Immature natural killer cell (primary cell): Measurements from ENCODE around the gene RAB3IP. TPM values are rescaled to one million over a fixed set of nuclear protein-coding genes. Genes with fewer than 3 reads are reported as not detected.
"Not testable (repeated sequence)": the region's sequence is repeated elsewhere in the genome, so short reads cannot be mapped to it uniquely, and the experiment has no call there.

Experiments used
- DNase-seq, 3 donors: peaks; one replicate each; pipeline ENCODE4 v3.0.0; 2022; ENCODE audit warnings: mixed read lengths in 1 of 3
- H3K27ac Mint-ChIP-seq, 6 donors: one replicate each; pipeline ENCODE4 v1.8.0; 2020; ENCODE audit warnings: mixed read lengths in 6 of 6, mild to moderate bottlenecking in 5 of 6, inconsistent platforms in 4 of 6, moderate library complexity in 3 of 6
- H3K27me3 Mint-ChIP-seq, 3 donors: one replicate each; pipeline ENCODE4 v1.8.0; 2020 to 2021; ENCODE audit warnings: low read depth in 3 of 3, mild to moderate bottlenecking in 3 of 3, mixed read lengths in 3 of 3, moderate library complexity in 3 of 3, inconsistent platforms in 1 of 3
- H3K36me3 Mint-ChIP-seq, 3 donors: one replicate each; pipeline ENCODE4 v1.8.0; 2020; ENCODE audit warnings: mixed read lengths in 3 of 3, inconsistent platforms in 2 of 3, mild to moderate bottlenecking in 2 of 3
- H3K4me1 Mint-ChIP-seq, 2 donors: one replicate each; pipeline ENCODE4 v1.8.0; 2020; ENCODE audit warnings: inconsistent platforms in 2 of 2, mild to moderate bottlenecking in 2 of 2, mixed read lengths in 2 of 2, moderate library complexity in 1 of 2
- H3K4me3 Mint-ChIP-seq, 5 donors: one replicate each; pipeline ENCODE4 v1.8.0; 2020; ENCODE audit warnings: mild to moderate bottlenecking in 5 of 5, mixed read lengths in 5 of 5, inconsistent platforms in 3 of 5, moderate library complexity in 3 of 5
- H3K9me3 Mint-ChIP-seq, 6 donors: one replicate each; pipeline ENCODE4 v1.8.0; 2020; ENCODE audit warnings: mild to moderate bottlenecking in 6 of 6, mixed read lengths in 6 of 6, inconsistent platforms in 4 of 6, moderate library complexity in 3 of 6
- polyA plus RNA-seq, 3 donors: library from polyadenylated mRNA; unstranded; fragments of 300-500 nt; fragmentation: Illumina TruSeq; gene quantifications; one replicate each; pipeline ENCODE4 v1.2.3, GENCODE V29; 2021

RAB3IP gene
- polyA plus RNA-seq, 3 donors from 2014 or later: 8.8 to 10.1 (median 9.8) TPM

- Mint-ChIP-seq H3K4me1 (no peaks in the 10 kb centered on the region), H3K4me3 (no peak overlapping the region), H3K27me3 (no peaks in the 10 kb centered on the region), H3K27ac (no peak overlapping the region), H3K9me3 (peaks cover 0 to 18% (median 11%) of the 10 kb centered on the region in 6 donors), H3K36me3 (peaks cover 25 to 60% (median 45%) of the 10 kb centered on the region in 3 donors)
- no peak for DNase-seq
Observed at GRCh38 chr12:69783365-69783764, 44.7 kb downstream of the RAB3IP start.

- H3K4me3 Mint-ChIP-seq: no peak overlapping the region
- H3K27ac Mint-ChIP-seq: no peak overlapping the region
- peaks cover 22 to 50% (median 43%) of the 10 kb centered on the region in 3 donors for H3K36me3 Mint-ChIP-seq
- peaks cover 13 to 34% (median 23%) of the 10 kb centered on the region in 6 donors for H3K9me3 Mint-ChIP-seq
- DNase-seq: no peak
- no peaks in the 10 kb centered on the region for H3K4me1 Mint-ChIP-seq
- H3K27me3 Mint-ChIP-seq: no peaks in the 10 kb centered on the region
Observed at GRCh38 chr12:69789351-69789750, 50.7 kb downstream of the RAB3IP start.

- H3K27me3 Mint-ChIP-seq: no peaks in the 10 kb centered on the region
Observed at GRCh38 chr12:69792533-69792932, 53.9 kb downstream of the RAB3IP start.

GRCh38 chr12:69807101-69807897, 68.6 kb downstream of the RAB3IP start:
- H3K9me3 Mint-ChIP-seq: peaks cover 13 to 32% (median 15%) of the 10 kb centered on the region in 6 donors
- not testable (repeated sequence) for H3K4me3 Mint-ChIP-seq, H3K27me3 Mint-ChIP-seq, H3K27ac Mint-ChIP-seq, H3K4me1 Mint-ChIP-seq, DNase-seq
- H3K36me3 Mint-ChIP-seq: peaks cover 13 to 34% (median 29%) of the 10 kb centered on the region in 3 donors

More at GRCh38 chr12:69792533-69792932, 53.9 kb downstream of the RAB3IP start:
- H3K4me1 Mint-ChIP-seq: no peaks in the 10 kb centered on the region
- no peak for DNase-seq
- H3K27ac Mint-ChIP-seq: no peak overlapping the region
- no peak overlapping the region for H3K4me3 Mint-ChIP-seq
- H3K9me3 Mint-ChIP-seq: peaks cover 13 to 34% (median 23%) of the 10 kb centered on the region in 6 donors
- peaks cover 33 to 57% (median 38%) of the 10 kb centered on the region in 3 donors for H3K36me3 Mint-ChIP-seq

GRCh38 chr12:69810870-69811498, 72.3 kb downstream of the RAB3IP start:
- Mint-ChIP-seq H3K4me3 (no peak overlapping the region), H3K36me3 (peaks cover 13 to 30% (median 27%) of the 10 kb centered on the region in 3 donors), H3K27me3 (peaks cover 0 to 2% (median 0%) of the 10 kb centered on the region in 3 donors), H3K9me3 (peaks cover 11 to 32% (median 14%) of the 10 kb centered on the region in 6 donors), H3K27ac (no peak overlapping the region), H3K4me1 (no peaks in the 10 kb centered on the region)
- DNase-seq: no peak

- no peak overlapping the region for H3K4me3 Mint-ChIP-seq
- H3K27me3 Mint-ChIP-seq: peaks cover 0 to 4% (median 0%) of the 10 kb centered on the region in 3 donors
- no peaks in the 10 kb centered on the region for H3K4me1 Mint-ChIP-seq
- peaks cover 0 to 14% (median 0%) of the 10 kb centered on the region in 3 donors for H3K36me3 Mint-ChIP-seq
- H3K27ac Mint-ChIP-seq: no peak overlapping the region
- no peak for DNase-seq
- peaks cover 0 to 2% (median 0%) of the 10 kb centered on the region in 6 donors for H3K9me3 Mint-ChIP-seq
Observed at GRCh38 chr12:69816082-69816481, 77.4 kb downstream of the RAB3IP start.

- Mint-ChIP-seq H3K36me3 (peaks cover 0 to 4% (median 0%) of the 10 kb centered on the region in 3 donors), H3K27me3 (peaks cover 0 to 11% (median 2%) of the 10 kb centered on the region in 3 donors), H3K4me1 (no peaks in the 10 kb centered on the region), H3K4me3 (no peak overlapping the region), H3K9me3 (peaks cover 0 to 2% (median 0%) of the 10 kb centered on the region in 6 donors), H3K27ac (no peak overlapping the region)
- no peak for DNase-seq
Observed at GRCh38 chr12:69821032-69821455, 82.4 kb downstream of the RAB3IP start.

- Mint-ChIP-seq H3K36me3 (peaks cover 0 to 4% (median 0%) of the 10 kb centered on the region in 3 donors), H3K4me1 (no peaks in the 10 kb centered on the region), H3K27ac (no peak overlapping the region), H3K9me3 (peaks cover 0 to 2% (median 0%) of the 10 kb centered on the region in 6 donors), H3K4me3 (no peak overlapping the region), H3K27me3 (peaks cover 0 to 11% (median 2%) of the 10 kb centered on the region in 3 donors)
- DNase-seq: no peak
Observed at GRCh38 chr12:69821456-69822159, 82.9 kb downstream of the RAB3IP start.

GRCh38 chr12:69822201-69822860, 83.7 kb downstream of the RAB3IP start:
- H3K9me3 Mint-ChIP-seq: peaks cover 0 to 2% (median 0%) of the 10 kb centered on the region in 6 donors
- peaks cover 0 to 11% (median 2%) of the 10 kb centered on the region in 3 donors for H3K27me3 Mint-ChIP-seq
- DNase-seq: no peak
- H3K36me3 Mint-ChIP-seq: peaks cover 0 to 4% (median 0%) of the 10 kb centered on the region in 3 donors
- H3K4me1 Mint-ChIP-seq: no peaks in the 10 kb centered on the region
- H3K27ac Mint-ChIP-seq: no peak overlapping the region
- H3K4me3 Mint-ChIP-seq: no peak overlapping the region

GRCh38 chr12:69824028-69824427, 85.4 kb downstream of the RAB3IP start:
- Mint-ChIP-seq H3K27me3 (peaks cover 0 to 11% (median 2%) of the 10 kb centered on the region in 3 donors), H3K36me3 (no peaks in the 10 kb centered on the region), H3K27ac (no peak overlapping the region), H3K4me1 (no peaks in the 10 kb centered on the region), H3K4me3 (no peak overlapping the region), H3K9me3 (peaks cover 0 to 2% (median 0%) of the 10 kb centered on the region in 6 donors)
- DNase-seq: no peak

- no peak for DNase-seq
- peaks cover 1 to 10% (median 2%) of the 10 kb centered on the region in 3 donors for H3K27me3 Mint-ChIP-seq
- H3K27ac Mint-ChIP-seq: no peak within 1 kb of the TSS
- no peak within 1 kb of the TSS for H3K4me3 Mint-ChIP-seq
- H3K4me1 Mint-ChIP-seq: no peaks in the 10 kb centered on the region
- no peaks in the 10 kb centered on the region for H3K9me3 Mint-ChIP-seq
- no peaks in the 10 kb centered on the region for H3K36me3 Mint-ChIP-seq
Observed at GRCh38 chr12:69824966-69825560, 86.4 kb downstream of the RAB3IP start, which contains the start of gene MYRFL. TSS of gene MYRFL (plus strand) at chr12:69825227. CDS start at chr12:69825518, 291 bp downstream.

GRCh38 chr12:69828897-69829296, 90.2 kb downstream of the RAB3IP start:
- H3K27ac Mint-ChIP-seq: no peak overlapping the region

GRCh38 chr12:69833696-69834095, 95.0 kb downstream of the RAB3IP start:
- no peak for DNase-seq
- Mint-ChIP-seq H3K4me3 (no peak overlapping the region), H3K27ac (no peak overlapping the region), H3K27me3 (peaks cover 2 to 3% (median 2%) of the 10 kb centered on the region in 3 donors), H3K4me1 (no peaks in the 10 kb centered on the region), H3K36me3 (no peaks in the 10 kb centered on the region), H3K9me3 (no peaks in the 10 kb centered on the region)

More at GRCh38 chr12:69828897-69829296, 90.2 kb downstream of the RAB3IP start:
- Mint-ChIP-seq H3K36me3 (no peaks in the 10 kb centered on the region), H3K4me1 (no peaks in the 10 kb centered on the region), H3K4me3 (no peak overlapping the region), H3K27me3 (peaks cover 2 to 7% (median 3%) of the 10 kb centered on the region in 3 donors), H3K9me3 (no peaks in the 10 kb centered on the region)
- DNase-seq: no peak
